PC-3 (cell line): Measurements from ENCODE around the gene PRUNE2.

Experiments
- EZH2 ChIP-seq: fragments of 300-600 bp; sonication (generic); IDR thresholded peaks from one replicate; pipeline ENCODE4 v1.6.1; 2017; ENCODE audit warnings: antibody characterized with exemption, mild to moderate bottlenecking, low read length; ENCODE audit not compliant: unreplicated experiment
- EZH2phosphoT487 ChIP-seq: fragments of 300-600 bp; sonication (generic); IDR thresholded peaks from 2 replicates; pipeline ENCODE4 v1.6.1; 2018; ENCODE audit warnings: mild to moderate bottlenecking, antibody characterized with exemption, low read length, borderline replicate concordance
- TF ChIP-seq, protein P1 (sequence below): fragments of 300-600 bp; sonication (generic); conservative IDR thresholded peaks from 2 replicates; pipeline ENCODE4 v1.5.1; 2017; ENCODE audit warnings: antibody characterized with exemption, low read depth, mild to moderate bottlenecking, low read length

GRCh38 chr9:76583256-76583655 is 322.7 kb downstream of the PRUNE2 start:
- TF ChIP-seq EZH2 (no peak), EZH2phosphoT487 (no peak)
- TF ChIP-seq, protein P1, sequence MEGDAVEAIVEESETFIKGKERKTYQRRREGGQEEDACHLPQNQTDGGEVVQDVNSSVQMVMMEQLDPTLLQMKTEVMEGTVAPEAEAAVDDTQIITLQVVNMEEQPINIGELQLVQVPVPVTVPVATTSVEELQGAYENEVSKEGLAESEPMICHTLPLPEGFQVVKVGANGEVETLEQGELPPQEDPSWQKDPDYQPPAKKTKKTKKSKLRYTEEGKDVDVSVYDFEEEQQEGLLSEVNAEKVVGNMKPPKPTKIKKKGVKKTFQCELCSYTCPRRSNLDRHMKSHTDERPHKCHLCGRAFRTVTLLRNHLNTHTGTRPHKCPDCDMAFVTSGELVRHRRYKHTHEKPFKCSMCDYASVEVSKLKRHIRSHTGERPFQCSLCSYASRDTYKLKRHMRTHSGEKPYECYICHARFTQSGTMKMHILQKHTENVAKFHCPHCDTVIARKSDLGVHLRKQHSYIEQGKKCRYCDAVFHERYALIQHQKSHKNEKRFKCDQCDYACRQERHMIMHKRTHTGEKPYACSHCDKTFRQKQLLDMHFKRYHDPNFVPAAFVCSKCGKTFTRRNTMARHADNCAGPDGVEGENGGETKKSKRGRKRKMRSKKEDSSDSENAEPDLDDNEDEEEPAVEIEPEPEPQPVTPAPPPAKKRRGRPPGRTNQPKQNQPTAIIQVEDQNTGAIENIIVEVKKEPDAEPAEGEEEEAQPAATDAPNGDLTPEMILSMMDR, result no peak
